Vagina (tissue), 2 donors: ENCODE data around the gene NDUFV1.

Experiments
- POLR2A ChIP-seq, 2 donors: fragments of 450-650 bp; IDR thresholded peaks; one replicate each; pipeline ENCODE4 v1.6.1; 2017; ENCODE audit warnings: antibody characterized with exemption in 2 of 2, mild to moderate bottlenecking in 2 of 2, moderate library complexity in 2 of 2
- POLR2AphosphoS5 ChIP-seq, 2 donors: sonication (generic); formaldehyde crosslinking; IDR thresholded peaks; one replicate each; pipeline ENCODE4 v1.9.0; 2017; ENCODE audit warnings: antibody characterized with exemption in 2 of 2, mild to moderate bottlenecking in 2 of 2, low read depth in 1 of 2; ENCODE audit not compliant: insufficient read depth in 1 of 2
- TF ChIP-seq, protein P1 (sequence below), 3 experiments: fragments of 450-650 bp in 2 of 3; fragments of 200-600 bp in 1 of 3; sonication (generic) in 1 of 3; IDR thresholded peaks; one replicate each; pipeline ENCODE4 v1.5.1; 2017 to 2019; ENCODE audit warnings: antibody characterized with exemption in 3 of 3, mild to moderate bottlenecking in 2 of 3, moderate library complexity in 2 of 3

DNA sequence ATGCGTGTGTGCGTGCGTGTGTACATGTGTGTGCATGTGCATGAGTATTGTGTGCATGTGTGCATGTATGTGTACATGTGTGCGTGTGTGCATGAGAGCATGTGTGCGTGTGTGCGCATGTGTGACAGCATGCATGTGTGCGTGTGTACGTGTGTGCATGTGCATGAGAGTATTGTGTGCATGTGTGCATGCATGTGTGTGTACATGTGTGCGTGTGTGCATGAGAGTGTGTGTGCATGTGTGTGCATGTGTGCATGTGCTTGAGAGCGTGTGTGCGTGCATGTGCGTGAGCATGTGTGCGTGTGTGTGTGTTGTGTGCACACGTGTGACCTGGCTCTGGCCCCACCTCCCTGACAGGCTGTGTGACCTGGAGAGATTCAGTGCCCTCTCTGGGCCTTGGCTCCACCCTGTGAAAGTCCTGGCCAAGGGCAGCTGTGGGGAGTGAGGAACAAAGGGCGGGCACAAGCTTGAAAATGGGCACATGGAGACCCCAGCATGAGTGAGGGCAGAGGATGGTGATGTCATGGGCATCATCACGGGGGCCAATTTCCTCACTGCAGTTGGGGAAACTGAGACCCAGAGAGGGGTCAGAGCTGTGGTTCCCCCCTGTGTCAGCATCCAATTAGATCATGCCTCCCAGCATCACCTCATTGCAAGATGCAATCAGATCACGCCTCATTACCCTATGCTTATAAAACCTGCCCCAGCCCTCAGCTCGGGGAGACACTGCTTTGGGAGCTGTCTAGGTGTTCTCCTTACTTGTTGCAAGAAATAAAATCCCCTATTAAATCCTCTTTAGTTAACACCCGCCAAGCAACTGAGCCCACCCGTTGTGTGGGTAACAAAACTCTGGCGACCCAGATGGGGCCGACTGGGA, 43.1 kb downstream of the NDUFV1 start:
- TF ChIP-seq, protein P1, sequence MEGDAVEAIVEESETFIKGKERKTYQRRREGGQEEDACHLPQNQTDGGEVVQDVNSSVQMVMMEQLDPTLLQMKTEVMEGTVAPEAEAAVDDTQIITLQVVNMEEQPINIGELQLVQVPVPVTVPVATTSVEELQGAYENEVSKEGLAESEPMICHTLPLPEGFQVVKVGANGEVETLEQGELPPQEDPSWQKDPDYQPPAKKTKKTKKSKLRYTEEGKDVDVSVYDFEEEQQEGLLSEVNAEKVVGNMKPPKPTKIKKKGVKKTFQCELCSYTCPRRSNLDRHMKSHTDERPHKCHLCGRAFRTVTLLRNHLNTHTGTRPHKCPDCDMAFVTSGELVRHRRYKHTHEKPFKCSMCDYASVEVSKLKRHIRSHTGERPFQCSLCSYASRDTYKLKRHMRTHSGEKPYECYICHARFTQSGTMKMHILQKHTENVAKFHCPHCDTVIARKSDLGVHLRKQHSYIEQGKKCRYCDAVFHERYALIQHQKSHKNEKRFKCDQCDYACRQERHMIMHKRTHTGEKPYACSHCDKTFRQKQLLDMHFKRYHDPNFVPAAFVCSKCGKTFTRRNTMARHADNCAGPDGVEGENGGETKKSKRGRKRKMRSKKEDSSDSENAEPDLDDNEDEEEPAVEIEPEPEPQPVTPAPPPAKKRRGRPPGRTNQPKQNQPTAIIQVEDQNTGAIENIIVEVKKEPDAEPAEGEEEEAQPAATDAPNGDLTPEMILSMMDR (IDR thresholded peaks at IDR 0.05): no peak
- TF ChIP-seq POLR2AphosphoS5 (IDR thresholded peaks at IDR 0.05; ENCODE audit: insufficient read depth in 1 of 2, low read depth in 1 of 2) (no peak), POLR2A (IDR thresholded peaks at IDR 0.05) (no peak)
